Medulla oblongata (tissue), 1 donor: Measurements from ENCODE around the gene NELL2.
"Not testable (repeated sequence)": the region's sequence is repeated elsewhere in the genome, so short reads cannot be mapped to it uniquely, and the experiment has no call there.

Experiments
- DNase-seq: peaks from one replicate; pipeline ENCODE4 v3.0.0-alpha.2; 2015; ENCODE audit errors: extremely low spot score

NELL2 gene

DNA sequence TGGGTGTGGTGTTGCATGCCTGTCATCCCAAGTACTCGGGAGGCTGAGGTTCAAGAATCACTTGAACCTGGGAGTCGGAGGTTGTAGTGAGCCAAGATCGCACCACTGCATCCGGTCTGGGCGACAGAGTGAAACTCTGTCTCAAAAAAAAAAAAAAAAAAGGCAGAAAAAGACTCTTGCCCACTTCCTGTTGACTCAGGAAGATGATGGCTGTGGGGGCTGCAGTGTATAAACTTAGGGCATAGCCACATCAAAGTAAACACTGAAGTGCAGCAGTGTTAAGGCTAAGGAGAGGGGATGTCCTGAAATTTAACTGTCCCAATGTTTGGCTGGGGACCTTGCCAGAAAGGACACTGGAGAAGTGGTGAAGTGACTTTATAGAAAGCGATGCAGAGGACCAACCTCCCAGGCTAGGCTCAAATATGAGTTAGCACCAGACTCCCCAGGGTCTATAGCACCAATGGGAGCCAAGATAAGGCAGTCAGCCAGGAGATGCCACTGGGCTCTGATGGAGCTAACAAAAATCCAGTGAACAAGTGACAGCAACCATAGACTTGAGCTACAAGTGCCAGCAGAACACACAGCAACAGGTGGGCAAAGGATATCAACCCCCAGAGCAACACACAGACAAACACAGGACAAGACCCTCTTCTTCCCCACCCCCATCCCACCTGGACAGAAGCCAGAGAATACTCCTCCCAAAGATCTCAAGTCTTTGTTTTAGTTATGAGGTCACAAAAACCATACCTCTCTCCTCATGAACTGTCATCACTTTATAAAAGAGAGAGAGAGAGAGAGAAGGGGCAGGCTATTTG lies 28.0 kb downstream of the NELL2 start:
- no peak for DNase-seq

DNA sequence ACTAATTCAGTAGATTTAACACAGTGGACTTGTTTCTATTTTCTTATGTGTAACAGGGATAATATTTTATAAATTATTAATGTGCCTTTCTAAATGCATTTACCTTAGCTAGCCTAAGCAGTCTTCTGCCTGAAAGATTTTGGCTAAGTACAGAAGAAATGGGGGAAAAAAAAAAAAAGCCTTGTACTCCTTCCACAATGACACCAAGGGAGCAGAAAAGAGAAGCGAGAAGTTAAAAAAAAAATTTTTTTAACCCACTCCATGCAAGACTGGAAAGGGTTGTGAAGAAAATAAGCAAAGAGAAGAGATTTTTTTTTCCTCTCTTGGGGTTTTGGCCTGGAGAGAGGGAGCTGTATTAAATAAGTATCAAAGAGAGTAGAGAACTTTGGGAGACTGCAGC lies 28.7 kb downstream of the NELL2 start:
- DNase-seq = no peak

DNA sequence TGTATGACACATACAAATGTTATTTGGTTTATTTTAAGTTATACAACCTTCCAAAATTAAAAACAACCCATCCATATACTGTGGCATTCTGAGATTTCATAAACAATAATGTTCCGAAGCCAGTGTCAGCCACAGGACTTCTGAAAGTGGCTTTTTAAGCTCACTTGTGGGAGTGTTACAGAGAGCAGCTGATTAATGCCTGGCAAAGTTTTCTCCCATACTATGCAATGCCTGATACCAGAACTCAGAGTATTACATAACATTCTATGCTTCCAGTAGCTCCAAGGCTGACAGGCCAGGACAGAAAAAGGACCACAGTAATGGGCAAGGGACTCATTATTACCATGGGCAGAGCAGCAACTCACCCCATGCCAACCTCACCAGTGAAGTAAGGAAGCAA lies 29.3 kb downstream of the NELL2 start:
- no peak for DNase-seq

DNA sequence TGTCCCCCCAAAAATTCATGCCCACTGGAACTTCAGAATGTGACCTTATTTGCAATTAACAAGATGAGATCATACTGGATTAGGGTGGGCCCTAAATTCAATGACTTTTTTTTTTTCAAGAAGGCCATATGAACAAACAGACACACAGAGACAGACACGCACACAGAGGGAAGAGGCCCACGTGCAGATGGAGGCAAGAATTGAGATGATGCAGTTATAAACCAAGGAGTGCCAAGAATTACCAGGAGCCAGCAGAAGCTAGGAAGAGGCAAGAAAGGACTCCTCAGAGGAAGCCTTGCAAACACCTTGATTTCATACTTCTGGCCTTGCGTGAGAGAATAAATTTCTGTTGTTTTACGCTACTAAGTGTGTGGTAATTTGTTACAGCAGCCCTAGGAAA lies 33.4 kb downstream of the NELL2 start:
- DNase-seq = no peak

DNA sequence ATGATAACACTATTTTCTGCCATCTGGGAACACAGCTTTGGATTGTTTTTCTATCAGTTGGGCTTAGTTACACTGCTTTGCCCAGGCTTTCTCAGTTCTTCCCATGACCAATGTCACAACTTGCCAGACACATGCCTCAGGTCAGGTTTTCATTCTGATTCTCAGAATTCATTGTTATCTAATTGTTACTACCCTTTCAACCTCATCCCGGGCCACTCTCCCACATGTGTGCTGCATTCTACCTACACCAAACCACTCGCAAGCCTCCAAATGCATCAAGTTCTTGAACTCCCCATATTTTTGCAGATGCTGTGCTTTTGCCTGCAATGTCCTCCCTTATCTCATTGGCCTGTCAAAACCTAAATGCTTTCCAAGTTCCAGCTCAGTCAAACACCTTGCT lies 36.3 kb downstream of the NELL2 start:
- DNase-seq = no peak

DNA sequence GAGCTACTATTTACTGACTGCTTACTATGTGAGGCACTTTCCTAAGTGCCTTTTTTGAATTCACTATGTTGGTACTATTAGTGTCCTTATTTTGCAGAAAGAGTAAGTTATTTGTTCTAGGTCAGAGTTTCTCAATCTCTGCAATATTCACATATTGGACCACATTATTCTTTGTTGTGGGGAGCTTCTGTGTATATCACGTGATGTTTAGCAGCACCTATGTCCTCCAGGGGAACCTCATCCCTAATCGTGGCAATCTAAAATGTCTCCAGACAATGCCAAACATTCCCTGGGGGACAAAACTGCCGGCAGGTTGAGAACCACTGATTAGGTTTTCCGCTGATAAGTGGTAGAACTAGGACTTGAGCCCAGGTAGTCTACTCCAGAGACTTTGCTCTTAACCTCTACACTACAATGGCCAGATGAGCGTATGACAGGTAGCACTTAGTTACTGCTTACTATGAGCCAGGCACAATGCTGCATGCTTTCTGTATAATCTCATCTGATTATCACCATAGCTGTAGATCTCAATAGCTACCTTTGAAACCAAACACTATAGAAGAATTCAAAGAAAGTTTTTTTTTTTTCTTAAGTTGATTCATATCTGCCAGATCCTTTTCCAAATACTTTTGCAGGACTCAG lies 38.9 kb downstream of the NELL2 start:
- no peak for DNase-seq

DNA sequence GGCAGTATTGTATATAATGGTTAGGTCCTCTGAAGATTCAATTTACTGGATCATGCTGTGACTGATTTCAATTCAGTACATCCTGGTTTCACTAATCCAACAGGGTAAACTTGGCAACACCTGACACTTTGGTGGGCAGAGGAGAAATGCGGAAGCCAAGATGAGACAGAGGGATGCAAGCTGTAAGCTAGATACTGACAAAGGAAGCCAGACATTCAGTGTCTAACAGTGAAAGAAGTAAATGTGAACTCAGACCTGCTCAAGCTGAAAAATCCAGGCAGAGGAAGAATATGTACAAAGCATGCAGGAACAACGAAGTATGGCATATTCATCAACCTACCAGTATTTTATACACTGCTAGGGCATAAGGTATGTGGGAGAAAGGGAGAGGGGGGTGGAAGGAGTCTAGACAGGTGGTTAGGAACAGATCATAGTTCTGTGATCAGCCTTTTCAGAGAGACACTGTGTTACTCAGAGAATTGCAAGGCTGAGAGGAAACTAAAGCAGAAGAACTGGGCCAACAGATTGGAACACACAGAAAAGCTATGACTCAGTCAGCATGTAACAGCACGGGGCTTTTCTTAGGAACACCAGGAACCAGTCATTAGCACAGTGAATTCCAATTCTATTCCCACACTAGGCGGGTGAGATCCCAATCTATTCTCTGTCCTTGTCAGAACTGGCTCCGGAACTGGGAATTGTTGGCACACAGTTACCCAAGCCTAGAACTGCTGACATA lies 40.3 kb downstream of the NELL2 start:
- peak; percentile 15 for DNase-seq

DNA sequence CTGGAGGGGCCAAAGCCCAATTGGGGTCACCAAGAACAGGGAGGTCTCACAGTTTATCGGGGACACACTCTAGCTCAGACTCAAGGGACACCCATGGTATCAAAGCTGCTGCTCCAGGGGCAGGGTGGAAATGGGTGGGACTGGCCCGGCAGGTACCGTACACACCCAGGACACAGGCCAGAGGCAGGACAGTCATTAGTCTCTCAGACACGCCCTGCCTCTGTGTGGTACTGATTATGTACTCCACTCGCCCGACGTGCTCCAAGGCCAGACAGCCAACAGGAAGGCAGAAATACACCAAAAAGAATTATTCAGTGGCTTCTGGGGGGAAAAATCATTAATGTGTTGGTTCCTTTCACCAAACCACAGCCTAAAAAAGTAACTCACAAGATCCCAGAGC lies 41.1 kb downstream of the NELL2 start:
- DNase-seq = not testable (repeated sequence)

DNA sequence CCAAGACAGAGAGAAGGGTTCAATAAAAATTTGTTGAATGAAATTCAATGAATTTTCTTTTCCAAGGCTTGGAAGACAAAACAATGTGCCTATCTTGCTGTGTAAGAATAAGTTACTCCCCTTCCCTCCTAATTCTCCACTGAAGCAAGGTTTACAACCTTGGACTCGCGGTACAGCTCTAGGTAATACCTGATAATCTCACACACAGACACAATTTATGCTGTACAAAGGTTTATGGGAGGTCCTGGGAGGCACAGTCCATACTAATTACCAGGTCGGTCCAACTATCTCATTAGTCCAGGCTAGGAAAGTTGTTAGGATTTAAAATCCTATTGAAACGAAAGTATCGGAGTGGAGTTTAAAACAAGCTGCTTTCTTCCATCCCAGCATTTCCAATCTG lies 42.6 kb downstream of the NELL2 start:
- DNase-seq = no peak

DNA sequence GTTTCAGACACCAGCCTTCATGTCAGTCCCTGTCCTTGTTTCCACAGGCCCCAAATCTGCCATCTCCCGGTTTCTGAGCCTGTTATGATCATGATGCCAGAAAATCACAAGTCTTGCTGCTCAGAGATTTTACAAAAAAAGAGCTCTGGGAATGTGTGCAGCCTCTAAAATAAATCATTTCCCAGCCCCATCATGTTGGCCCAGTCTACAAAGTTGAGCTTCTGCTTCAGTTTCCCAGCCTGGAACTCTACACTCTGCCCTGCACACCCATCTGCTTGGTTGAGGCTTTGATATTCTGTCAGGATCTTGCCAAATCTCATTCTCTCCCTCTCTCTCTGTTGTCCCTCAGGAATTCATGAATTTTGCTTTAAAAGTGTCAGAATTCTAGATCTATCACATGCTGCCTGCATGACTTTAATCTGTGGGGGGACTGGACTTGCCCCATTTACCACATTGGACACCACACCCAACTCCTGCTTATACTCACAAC lies 45.5 kb downstream of the NELL2 start:
- no peak for DNase-seq

DNA sequence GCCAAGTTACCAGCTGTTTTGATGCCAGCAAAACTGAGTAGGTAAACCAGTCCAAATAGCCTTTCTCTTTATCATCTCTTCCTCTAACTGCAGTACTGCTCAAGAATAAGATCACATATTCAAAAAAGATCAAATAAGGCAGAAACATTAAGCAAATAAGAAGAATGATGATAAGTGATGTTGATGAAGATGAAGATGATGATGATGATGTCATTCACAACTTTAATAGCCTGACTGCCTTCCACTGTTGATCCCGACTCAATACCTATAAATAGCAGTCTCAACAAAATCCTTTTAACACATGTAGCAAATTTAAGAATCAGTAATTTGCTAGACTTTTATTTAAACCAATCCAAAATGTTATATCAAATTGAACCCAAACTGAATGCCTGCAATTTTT lies 47.1 kb downstream of the NELL2 start:
- DNase-seq = no peak

DNA sequence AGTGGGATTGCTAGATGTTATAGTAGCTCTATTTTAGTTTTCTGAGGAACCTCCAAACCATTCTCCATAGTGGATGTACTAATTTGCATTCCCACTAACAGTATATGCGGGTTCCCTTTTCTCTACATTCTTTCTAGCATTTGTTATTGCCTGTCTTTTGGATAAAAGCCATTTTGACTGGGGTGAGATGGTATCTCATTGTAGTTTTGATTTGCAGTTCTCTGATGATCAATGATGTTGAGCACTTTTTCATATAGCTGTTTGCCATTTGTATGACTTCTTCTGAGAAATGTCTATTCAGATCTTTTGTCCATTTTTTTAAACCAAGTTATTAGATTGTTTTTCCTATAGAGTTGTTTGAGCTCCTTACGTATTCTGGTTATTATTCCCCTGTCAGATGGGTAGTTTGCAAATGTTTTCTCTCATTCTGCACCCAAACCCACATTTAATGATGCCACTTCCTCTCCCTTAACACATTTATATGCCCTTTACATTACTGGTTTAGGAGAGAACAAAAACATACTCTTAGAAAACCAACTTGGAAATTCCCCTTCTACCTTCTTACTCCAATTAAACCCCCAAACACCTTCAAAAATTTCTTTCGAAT lies 48.2 kb downstream of the NELL2 start:
- no peak for DNase-seq

DNA sequence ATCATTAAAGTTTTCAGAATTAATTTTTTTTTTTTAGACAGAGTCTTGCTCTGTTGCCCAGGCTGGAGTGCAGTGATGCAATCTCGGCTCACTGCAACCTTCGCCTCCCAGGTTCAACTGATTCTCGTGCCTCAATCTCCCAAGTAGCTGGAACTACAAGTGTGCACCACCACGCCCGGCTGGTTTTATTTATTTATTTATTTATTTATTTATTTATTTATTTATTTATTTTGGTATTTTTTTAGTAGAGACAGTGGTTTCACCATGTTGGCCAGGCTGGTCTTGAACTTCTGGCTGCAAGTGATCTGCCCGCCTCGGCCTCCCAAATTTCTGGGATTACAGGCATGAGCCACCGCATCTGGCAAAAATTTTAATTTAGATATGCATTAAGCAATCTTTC lies 54.4 kb downstream of the NELL2 start:
- not testable (repeated sequence) for DNase-seq

DNA sequence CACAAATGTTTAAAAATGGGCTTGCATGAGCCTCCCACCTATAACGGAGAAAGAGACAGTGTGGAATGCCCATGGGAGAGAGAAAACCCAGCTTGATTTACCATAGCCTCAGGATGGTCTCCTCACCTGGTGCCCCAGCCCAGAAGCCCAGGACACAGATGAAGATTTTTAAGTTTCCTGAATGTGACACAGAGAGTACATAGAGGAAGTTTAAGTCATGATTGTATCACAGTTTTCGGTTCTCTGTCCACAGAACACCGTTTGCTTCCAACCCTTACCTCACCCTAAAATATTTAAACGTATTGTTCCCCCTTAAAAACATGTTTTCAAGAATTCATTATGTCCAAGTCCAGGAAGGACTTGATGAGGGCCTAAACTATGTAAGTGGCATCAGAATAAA lies 56.2 kb downstream of the NELL2 start:
- DNase-seq = no peak

DNA sequence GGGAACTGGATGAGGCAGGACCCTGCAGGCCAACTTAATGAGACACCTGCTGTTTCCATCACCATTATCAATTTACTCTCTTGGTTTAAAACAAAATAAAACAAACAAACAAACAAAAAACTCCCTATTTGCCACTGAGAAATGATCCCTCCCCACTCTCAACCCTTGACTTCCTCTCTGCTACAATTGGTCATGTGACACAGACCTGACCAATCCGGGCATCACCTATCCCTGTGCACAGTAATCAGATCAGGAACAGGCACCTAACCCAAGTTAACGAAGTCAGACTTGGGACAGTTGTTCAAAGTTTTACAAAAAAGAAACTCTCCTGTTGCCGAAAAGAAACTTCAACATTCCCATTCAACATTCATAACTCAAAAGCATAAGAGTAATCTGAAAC lies 58.4 kb downstream of the NELL2 start:
- no peak for DNase-seq

DNA sequence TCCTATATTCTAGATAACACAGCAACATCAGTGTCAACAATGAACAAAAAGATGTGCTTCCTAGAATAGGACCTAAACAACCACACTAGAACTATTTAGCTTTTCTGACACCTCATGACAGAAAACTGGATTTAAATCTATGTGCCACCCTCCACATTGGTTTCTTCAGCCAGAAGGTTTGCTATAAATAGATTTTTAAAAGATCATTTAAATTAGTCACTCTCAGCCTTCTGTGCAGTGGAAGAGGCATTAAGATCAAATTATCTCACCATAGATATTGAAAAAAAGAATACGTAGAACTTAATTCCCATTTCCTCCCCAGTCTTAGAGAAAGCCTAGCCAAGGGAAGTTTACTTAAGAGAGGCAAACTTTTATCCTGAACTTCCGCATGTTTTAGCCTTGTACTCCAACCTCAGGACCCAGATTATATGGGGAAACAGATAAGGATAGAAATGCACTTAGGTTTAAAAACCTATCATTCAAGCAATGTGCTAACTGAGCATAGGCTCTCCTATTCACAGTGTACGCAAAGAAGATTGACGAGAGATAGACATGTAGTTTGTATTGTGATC lies 59.6 kb downstream of the NELL2 start:
- no peak for DNase-seq

DNA sequence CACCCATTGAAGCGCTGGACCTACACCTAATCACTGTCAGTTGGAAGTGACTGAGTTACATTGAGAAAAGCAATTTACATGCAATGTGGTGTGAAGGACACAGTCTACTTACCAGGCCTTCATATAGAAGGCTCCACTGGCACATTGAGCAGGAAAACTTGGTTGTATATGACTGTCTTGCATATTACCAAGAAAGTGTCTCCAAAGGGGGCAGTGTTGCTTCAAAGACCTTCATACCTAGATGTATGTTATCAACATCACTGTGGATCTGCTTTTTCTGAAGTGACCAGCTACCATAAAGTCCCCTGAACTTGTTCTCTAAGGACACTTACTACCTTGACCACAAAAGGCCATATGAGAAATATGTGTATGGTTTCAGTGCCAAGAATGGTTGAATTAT lies 64.1 kb downstream of the NELL2 start:
- DNase-seq = no peak

DNA sequence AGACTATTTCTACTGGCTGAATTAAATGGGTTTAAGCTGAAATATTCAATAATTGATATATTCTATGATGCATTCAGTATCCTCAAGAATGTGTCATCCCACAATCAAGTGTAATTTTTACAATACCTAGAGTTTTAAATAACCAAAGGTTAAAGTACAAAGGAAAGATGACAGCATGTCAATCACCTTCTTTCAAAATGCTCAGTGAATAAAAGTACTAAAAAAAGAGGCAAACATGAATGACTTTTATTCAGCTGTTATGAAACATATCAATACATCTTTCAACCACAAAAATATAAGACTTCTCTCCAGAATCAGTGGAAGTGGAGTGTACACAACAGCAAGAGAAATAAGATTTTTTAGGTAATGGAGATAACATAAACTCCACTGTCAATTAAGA lies 72.0 kb downstream of the NELL2 start:
- DNase-seq = no peak

DNA sequence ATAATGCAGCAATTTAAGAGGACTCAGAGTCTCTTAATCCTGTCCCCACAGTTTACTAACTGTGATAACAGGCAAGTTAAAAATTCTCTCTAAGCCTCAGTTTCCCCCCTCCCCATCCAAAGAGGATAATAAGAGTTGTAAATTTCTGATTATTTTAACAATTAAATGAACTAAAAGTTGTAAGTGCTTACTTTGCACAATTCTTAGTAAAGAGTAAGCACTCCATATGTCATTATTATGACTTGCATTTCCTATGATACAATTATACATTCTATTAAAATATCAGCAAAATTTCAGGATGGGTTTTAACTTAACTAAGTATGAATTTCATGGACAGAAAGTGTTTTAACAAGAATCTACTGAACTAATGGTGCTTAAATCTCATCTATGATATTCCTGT lies 80.1 kb downstream of the NELL2 start:
- no peak for DNase-seq

DNA sequence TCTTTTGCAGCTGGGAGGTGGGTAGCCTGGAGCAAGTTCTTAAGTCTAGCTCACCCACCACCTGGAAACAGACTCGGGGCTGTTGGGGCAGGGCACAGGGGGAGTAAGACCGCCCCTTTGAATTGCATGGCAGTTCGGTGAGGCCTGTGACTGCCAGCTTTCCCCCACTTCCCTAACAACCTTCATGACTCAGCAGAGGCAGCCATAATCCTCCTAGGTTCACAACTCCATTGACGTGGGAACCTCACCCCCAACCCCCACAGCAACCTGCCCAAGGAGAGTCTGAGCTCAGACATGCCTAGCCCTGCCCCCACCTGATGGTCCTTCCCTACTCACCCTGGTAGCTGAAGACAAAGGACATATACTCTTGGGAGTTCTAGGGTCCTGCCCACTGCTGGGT lies 87.4 kb downstream of the NELL2 start:
- no peak for DNase-seq

DNA sequence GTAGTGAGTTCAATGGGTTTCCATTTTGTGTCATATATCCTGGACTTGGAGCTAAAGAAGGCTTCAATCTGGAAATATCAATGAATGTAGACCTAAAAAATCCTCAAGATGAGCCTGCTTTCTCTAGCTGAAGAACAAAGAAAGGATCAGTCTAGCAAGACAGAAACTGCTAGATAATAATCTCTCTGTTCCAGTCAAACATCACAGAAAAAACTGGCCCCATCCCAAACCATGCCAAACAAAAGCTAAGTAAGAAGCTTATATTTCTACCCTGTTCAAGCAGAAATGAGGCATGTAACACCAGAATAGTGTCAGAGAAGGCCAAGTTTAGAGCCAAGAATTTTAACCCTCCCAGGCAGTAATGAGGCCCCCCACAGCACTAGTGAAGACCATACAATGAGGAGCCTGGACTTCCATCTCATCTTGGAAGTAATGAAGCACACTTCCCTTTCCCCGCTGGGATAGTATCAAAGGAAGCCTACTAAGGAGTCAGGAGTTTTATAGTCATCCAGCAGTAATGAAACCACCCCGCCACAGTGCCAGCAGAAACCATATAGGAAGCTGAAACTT lies 95.8 kb downstream of the NELL2 start:
- peak; percentile 16 for DNase-seq

DNA sequence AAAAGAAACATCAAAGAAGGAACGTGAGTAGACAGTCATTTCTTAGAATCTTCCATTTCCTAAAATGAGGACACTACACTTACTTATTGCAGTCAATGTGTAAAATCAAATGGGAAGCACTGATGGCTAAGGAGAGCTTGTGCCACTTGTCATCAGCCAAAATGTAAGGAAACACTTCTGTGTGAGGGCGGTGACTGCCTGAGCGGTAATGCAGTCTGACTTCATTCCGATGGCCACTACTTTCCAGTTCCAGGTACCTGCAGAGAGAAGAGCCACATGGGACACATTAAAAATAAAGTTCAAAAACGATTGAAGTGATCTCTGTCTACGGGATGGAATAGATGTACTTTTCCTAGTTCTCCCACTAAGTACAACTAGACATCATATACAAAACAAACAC lies 96.3 kb downstream of the NELL2 start:
- no peak for DNase-seq
